Ramos (cell line): Measurements from ENCODE around the gene DHRS11.

Experiments used
- in situ Hi-C: fragments of 300-500 bp; cut with MboI; formaldehyde crosslinking; loops from one replicate; pipeline ENCODE4 v1.14.3; 2022; ENCODE audit warnings: low sequenced_read_pairs; ENCODE audit not compliant: unreplicated experiment

Gene DHRS11

DNA sequence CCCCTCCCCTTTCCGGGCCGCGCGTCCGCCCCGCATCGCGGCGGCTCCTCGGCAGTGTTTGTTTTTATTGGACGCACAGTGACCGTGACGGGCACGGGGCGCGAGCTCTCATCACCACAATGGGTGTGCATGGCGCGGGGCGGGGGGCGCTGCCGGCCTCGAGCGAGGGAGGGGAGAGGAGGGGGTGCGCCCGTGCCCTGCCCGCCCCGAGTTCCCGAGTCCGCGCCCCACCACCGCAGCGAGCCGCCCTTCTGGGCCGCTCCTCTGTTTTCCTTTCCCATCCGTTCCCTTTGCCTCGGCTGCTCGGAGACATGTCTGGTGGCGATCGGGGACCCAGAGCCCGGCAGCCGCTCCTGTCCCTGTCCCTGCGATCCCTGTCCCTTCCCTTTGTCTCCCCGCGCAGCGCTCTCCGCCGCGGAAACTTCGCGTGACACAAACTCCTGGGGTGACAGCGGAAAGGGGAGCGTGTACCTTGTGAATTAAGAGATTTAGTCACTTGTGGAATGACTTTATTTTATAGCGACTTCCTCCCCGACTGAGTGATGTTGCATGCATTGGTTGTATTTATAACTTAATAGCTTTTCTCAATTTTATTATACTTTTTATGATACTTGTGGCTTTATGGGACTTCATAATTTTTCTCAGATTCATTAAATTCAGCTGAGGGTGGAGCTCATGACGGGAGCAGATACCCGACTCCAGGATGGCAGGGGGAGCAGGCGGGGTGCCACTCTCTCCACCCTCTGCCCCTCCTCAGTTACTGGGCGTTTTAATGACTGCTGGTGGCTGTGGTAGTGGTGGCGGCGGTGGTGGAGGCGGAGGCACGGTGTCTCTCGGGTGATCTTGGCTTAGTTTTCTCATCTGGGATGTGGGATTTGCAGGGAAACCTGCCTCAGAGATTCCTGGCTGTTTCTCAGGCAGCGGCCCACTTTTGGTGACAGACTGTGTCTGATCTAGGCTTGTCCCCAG lies 50.5 kb downstream of the DHRS11 start:
- in situ Hi-C loops, result no loop called here

DNA sequence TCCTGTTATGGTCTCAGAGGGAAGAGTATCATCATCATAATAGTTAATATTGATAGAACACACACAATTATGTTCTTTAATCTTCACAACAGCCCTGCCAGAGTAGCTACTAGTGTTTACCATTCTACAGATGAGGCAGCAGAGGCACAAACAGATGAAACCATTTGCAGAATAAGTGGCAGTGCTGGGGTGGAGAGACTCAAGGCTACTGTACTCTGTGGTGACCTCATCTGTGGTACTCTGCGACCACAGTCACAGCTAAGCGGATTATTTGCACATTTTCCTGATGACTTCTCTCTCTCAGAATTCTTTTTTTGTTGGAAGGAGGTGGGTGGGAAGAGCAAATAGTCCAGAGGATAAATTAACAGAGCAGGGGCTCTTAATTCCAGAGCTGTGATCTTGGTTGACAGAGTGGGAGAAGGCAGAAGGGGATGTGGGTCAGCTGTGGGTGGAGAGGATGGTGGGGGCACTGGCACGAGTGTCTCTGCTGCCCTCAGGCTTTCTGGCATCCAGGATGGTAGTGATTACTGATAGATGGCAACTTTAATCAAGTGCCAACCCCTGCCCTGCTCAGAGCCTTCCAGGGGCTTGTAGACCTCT lies 51.5 kb downstream of the DHRS11 start:
- in situ Hi-C loops, result no loop called here

DNA sequence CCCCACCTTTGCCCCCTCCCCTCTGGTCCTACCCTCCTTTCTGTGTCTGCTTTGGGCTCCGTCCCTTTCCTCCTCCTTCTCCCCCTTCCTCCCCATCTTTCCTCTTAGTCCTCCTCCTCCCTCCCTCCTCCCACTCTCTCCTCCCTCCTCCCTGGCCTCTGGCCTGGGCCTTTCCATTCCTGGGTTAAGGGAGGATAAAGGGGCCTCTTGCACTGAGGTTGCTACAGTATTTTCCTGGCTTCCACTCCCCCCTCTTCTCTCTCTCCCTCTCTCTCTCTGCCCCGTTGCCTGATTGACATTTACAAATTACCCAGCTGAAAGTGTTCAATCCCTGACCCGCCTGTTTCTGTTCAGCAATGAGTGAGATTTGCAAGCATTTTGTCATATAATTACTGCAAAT lies 53.7 kb downstream of the DHRS11 start:
- in situ Hi-C loops, result no loop called here

DNA sequence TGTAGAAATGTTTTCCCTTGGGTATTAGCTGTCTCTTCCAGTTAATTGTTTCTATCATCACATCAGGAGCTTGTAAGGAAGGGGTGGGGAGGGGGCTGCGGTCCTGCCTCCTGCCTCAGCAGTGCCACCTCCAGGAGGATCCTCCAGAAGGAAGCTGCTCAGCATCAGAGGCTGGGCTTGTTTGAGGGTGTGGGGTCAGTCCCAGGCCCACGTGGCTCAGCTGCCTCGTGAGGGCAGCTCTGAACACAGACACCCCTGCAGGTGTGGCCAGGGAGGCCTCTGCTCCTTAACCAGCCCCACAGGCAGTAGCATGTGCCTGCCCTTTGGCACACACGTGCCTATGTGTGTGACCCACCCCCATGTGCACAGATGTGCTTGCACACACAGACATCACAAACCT lies 56.0 kb downstream of the DHRS11 start:
- in situ Hi-C loops, result no loop called here

DNA sequence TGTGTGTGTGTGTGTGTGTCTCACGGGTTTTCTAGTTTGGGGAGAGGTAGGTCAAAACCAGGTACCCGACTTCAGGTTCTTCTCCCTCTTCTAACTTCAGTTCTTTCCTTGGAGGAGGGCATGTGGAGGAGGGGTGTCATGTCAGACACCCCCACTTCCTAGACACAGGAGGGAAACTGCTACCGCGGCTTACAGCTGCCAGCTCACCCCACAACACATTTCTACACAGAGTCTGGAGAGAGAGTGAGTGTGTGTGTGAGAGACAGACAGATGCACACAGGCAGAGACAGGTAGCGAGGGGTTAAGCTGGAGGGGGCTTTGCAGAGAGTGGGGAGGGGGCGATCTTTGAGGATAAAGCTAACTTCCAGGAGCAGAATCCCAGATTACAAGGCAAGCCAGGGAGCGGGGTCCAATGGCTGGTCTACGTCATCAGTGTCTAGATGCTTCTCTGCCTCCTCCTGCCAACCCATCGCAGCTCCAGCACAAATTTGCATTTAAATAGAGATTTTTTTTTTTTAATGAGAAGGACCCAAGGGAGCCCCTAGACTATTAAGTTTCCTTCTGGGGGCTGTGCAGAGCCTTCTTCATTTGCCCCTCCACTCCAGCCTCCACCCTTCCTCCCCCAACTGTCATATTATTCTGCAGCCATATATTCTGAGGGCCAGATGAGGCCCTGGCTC lies 58.6 kb downstream of the DHRS11 start:
- in situ Hi-C loops, result no loop called here
